Loucy (cell line): ENCODE measurements around the gene GLB1L.

ENCODE experiments used
- EZH2phosphoT487 ChIP-seq: fragments of 200-600 bp; IDR thresholded peaks from 2 replicates; pipeline ENCODE4 v1.6.1; 2018; ENCODE audit warnings: antibody characterized with exemption, mild to moderate bottlenecking, moderate library complexity, borderline replicate concordance
- TF ChIP-seq, protein P1 (sequence below): fragments of 200-600 bp; sonication (generic); conservative IDR thresholded peaks from 2 replicates; pipeline ENCODE4 v1.5.1; 2014; ENCODE audit warnings: mild to moderate bottlenecking, antibody characterized with exemption, low read length

DNA sequence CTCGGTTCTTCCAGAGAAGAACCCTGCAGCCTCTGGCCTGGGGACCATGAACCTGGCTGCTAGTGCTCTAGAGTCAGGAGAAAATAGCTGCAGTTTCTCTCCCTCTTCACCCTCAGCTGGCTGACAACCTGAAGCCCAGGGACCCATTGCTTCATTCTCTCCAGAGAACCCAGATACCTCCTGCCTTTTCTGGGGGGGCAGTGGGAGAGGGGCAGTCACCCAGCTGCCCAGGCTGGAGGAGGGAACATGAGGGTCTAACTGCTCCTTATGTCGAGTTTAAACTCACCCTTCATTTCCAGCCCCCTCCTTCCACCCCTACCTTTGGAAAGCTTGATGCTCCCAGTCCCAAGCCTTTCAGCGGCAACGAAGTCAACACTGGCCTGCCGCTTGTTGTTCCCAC, 46.3 kb downstream of the GLB1L start:
- TF ChIP-seq, protein P1, sequence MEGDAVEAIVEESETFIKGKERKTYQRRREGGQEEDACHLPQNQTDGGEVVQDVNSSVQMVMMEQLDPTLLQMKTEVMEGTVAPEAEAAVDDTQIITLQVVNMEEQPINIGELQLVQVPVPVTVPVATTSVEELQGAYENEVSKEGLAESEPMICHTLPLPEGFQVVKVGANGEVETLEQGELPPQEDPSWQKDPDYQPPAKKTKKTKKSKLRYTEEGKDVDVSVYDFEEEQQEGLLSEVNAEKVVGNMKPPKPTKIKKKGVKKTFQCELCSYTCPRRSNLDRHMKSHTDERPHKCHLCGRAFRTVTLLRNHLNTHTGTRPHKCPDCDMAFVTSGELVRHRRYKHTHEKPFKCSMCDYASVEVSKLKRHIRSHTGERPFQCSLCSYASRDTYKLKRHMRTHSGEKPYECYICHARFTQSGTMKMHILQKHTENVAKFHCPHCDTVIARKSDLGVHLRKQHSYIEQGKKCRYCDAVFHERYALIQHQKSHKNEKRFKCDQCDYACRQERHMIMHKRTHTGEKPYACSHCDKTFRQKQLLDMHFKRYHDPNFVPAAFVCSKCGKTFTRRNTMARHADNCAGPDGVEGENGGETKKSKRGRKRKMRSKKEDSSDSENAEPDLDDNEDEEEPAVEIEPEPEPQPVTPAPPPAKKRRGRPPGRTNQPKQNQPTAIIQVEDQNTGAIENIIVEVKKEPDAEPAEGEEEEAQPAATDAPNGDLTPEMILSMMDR = no peak
- no peak for TF ChIP-seq EZH2phosphoT487
